Omental fat pad (tissue), 4 donors: ENCODE data around the gene CCDC28B. TPM values are rescaled to one million over a fixed set of nuclear protein-coding genes. Genes with fewer than 3 reads are reported as not detected.

Experiments used
- ATAC-seq: fragments of 150-250 bp; one replicate; pipeline ENCODE4 v1.9.1; 2016; ENCODE audit warnings: mild to moderate bottlenecking, moderate library complexity; ENCODE audit not compliant: low FRiP score
- DNase-seq: peaks from one replicate; pipeline ENCODE4 v3.0.0-alpha.2; 2019; ENCODE audit warnings: low spot score
- CTCF ChIP-seq, 3 donors: fragments of 450-650 bp; IDR thresholded peaks; one replicate each; pipeline ENCODE4 v1.5.1; 2016 to 2017; ENCODE audit warnings: antibody characterized with exemption in 3 of 3, mild to moderate bottlenecking in 3 of 3, moderate library complexity in 2 of 3
- total RNA-seq, 4 donors: library from RNA; depleted of rRNA; stranded (reverse); fragments of >200 nt; gene quantifications; one replicate each; pipeline ENCODE4 v1.1.0, GENCODE V29; 2016

CCDC28B gene
- total RNA-seq, 4 donors from 2014 or later: 2.6 to 5.5 (median 3.1) TPM

- TF ChIP-seq CTCF (IDR thresholded peaks at IDR 0.05): no peak
- ATAC-seq: no peak
- no peak for DNase-seq
Measured at GRCh38 chr1:32172621-32173245, 27.7 kb upstream of the CCDC28B start.

DNA sequence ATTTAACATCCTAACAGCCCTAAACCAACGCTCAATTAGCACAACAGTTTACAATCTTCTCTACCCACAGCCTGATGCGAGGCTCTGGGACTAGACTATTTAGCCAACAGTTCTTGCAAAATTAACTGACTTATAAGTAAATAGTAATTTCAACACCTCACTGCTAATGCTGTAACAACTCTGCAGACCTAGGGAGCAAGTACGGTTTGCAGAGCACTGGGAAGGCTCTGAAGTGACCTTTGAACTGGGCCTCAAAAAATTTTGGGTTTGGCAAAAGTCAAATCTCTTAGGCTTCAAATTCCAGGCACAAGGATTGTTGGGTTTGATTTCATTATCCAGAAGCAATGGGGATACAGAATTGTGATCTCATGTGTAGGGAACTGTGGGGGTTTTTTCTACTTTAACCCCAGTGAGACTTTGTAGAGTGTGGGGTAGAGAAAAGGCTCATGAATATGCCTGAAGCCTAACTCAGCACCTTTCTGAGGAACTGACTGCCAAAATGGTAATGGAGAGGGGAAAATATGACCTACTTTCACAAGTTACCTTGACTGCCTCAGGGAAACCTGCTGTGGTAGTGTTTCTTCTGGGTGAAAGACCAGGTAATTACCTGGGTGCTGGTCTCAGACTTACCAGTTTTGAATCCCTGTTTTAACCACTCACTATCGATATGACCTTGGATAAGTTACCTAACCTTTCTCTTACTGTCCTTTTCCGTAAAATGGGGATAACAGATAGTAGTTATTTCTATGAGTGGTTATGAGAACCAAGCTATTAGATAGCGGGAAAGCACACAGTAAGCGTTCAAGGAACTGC lies 21.8 kb upstream of the CCDC28B start:
- ATAC-seq (no peak), DNase-seq (no peak)
- TF ChIP-seq CTCF (IDR thresholded peaks at IDR 0.05): no peak

DNA sequence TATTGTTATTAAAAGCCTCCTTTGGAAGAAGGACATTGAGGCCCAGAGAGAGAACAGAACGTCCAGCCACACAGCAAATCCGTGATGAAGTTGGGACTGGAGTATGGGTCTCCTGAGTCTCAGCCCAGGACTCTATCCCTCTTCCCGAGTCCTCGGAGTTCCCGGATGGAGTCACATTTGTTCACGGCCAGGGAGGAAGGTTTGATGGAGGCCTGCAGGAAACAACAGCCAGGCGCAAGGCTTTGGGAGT lies 21.3 kb upstream of the CCDC28B start:
- peak; percentile 1 for ATAC-seq
- no peak for TF ChIP-seq CTCF (IDR thresholded peaks at IDR 0.05)

DNA sequence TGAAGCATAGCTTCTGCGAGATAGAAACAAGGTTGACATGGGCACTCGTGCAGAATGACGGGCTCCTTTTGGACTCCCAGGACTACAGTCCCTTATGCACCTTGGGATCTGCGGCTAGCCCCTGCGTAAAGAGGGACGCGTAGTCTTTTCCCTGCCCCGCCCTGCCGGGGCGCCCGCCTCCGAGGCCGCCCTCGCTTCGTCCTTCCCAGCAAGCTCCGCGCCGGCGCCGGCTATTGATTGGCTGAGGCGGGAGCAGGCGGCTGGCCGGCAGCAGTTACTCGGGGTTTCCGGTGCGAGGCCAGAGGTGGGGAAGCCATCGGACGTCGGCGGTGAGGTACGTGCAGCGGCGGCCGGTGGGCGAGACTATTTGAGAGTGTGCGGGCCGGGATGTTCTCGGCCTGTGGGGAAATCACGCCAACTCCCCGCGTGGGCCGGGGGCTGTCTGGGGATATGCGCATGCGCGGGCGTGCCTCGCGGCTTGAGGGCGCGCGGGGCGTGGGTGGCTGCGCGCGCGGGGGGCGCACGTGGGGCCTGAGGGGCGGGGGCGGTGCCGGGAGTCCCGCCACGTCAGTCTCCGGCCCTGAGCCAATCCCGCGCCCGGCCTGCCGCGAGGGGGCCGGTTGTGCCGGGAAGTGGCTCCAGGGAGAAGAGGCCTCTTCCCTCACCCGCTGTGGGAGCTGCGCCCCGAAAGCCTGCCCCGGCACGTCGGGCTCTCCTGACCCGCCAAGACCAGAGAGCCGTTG lies 20.8 kb upstream of the CCDC28B start, which contains the start of gene TXLNA:
Gene TXLNA (plus strand): TSS at position 233 of the 743 bp plus-strand sequence. CDS start 671 bp downstream, outside the sequence.
- DNase-seq (peak; percentile 81), ATAC-seq (peak; percentile 91)
- TF ChIP-seq CTCF (IDR thresholded peaks at IDR 0.05): no peak

More for the DNA sequence above, 21.3 kb upstream of the CCDC28B start:
- no peak for DNase-seq

DNA sequence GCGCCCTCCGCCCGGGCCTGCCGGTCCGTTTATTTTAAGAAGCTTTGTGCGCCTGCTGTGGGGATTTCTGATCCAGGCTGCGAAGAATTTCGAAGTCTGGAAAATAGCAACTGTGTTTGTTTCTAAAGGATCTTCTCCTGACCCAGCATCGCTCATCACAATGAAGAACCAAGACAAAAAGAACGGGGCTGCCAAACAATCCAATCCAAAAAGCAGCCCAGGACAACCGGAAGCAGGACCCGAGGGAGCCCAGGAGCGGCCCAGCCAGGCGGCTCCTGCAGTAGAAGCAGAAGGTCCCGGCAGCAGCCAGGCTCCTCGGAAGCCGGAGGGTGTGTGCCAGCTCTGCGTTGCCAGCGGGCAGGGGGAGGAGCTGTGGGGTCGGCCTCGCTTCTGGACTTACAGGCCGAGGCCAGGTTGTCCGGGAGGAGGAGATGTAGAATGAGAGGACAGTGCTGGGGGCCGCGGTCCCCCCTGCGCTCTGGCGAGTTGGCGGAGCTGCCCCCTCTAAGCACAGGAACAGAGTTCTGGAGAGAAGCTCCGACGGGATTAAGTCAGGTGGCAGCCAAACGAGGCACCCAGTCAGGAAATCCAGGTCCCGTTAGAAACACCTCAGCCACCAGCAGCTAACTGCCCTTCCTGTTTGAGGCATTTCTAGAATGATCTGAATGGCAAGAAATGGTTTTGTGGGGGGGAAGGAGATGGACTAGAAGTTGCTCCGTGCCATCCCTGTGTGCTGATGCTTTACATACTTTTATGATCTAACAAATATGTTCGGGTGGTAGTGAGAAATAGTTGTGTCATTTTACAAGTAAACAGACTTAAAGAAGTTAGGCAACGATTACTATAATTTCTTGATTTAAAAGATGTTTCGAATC lies 20.0 kb upstream of the CCDC28B start:
- ATAC-seq (peak; percentile 63), DNase-seq (no peak)
- TF ChIP-seq CTCF (IDR thresholded peaks at IDR 0.05): no peak

DNA sequence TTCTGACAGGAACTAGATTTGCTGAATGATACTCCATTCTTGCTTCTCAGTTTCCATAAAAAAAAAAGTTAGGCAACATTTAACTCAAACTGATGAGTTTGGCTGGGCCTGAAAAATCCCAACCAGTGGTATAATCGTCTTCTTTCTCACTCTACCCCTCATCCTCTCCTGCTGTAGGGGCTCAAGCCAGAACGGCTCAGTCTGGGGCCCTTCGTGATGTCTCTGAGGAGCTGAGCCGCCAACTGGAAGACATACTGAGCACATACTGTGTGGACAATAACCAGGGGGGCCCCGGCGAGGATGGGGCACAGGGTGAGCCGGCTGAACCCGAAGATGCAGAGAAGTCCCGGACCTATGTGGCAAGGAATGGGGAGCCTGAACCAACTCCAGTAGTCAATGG lies 19.3 kb upstream of the CCDC28B start:
- no peak for TF ChIP-seq CTCF (IDR thresholded peaks at IDR 0.05)
- DNase-seq (no peak), ATAC-seq (no peak)
